OCI-LY1 (cell line): ENCODE data around the gene PPP1R18.
"Not testable (repeated sequence)": the region's sequence is repeated elsewhere in the genome, so short reads cannot be mapped to it uniquely, and the experiment has no call there.

Experiments
- EZH2 ChIP-seq: fragments of 200-600 bp; sonication (generic), shearing (Covaris generic); IDR thresholded peaks from 2 replicates; pipeline ENCODE4 v1.8.0; 2017; ENCODE audit warnings: borderline replicate concordance, mixed run types, mild to moderate bottlenecking, antibody characterized with exemption, low read length, moderate library complexity, mixed read lengths
- TF ChIP-seq, protein P1 (sequence below): fragments of 200-600 bp; sonication (generic), shearing (Covaris generic); IDR thresholded peaks from 2 replicates; pipeline ENCODE4 v1.5.1; 2017; ENCODE audit warnings: mild to moderate bottlenecking, antibody characterized with exemption, low read length, moderate library complexity, mixed read lengths

- TF ChIP-seq, protein P1, sequence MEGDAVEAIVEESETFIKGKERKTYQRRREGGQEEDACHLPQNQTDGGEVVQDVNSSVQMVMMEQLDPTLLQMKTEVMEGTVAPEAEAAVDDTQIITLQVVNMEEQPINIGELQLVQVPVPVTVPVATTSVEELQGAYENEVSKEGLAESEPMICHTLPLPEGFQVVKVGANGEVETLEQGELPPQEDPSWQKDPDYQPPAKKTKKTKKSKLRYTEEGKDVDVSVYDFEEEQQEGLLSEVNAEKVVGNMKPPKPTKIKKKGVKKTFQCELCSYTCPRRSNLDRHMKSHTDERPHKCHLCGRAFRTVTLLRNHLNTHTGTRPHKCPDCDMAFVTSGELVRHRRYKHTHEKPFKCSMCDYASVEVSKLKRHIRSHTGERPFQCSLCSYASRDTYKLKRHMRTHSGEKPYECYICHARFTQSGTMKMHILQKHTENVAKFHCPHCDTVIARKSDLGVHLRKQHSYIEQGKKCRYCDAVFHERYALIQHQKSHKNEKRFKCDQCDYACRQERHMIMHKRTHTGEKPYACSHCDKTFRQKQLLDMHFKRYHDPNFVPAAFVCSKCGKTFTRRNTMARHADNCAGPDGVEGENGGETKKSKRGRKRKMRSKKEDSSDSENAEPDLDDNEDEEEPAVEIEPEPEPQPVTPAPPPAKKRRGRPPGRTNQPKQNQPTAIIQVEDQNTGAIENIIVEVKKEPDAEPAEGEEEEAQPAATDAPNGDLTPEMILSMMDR, result not testable (repeated sequence)
- not testable (repeated sequence) for TF ChIP-seq EZH2
These were observed 36.9 kb upstream of the PPP1R18 start for GRCh38 chr6:30723159-30723842.
